Renal pelvis (tissue), 4 donors: Measurements from ENCODE around the gene SMG9. TPM values are rescaled to one million over a fixed set of nuclear protein-coding genes. Genes with fewer than 3 reads are reported as not detected.

Experiments used
- DNase-seq: peaks from one replicate; pipeline ENCODE4 v3.0.0-alpha.2; 2013
- polyA plus RNA-seq, 3 donors: library from polyadenylated mRNA; unstranded; fragments of 120-200 nt; gene quantifications; one replicate each; pipeline ENCODE4 v1.2.1, GENCODE V29; 2013; ENCODE audit not compliant: insufficient read length in 3 of 3

SMG9 gene
- polyA plus RNA-seq, 3 donors = 53.0 to 62.8 (median 57.0) TPM

GRCh38 chr19:43763473-43763939 lies 8.7 kb upstream of the SMG9 start:
- no peak for DNase-seq

GRCh38 chr19:43762814-43763213 lies 8.1 kb upstream of the SMG9 start:
- no peak for DNase-seq

GRCh38 chr19:43760941-43761340 lies 6.2 kb upstream of the SMG9 start:
- no peak for DNase-seq

- no peak for DNase-seq
Observed at GRCh38 chr19:43759515-43759914, 4.8 kb upstream of the SMG9 start.

- DNase-seq = peak; percentile 71
Observed at GRCh38 chr19:43755256-43755801, 567 bp upstream of the SMG9 start.

- no peak for DNase-seq
Observed at GRCh38 chr19:43754253-43754502, 584 bp downstream of the SMG9 start.

- DNase-seq = no peak
Observed at GRCh38 chr19:43752287-43752875, 2.4 kb downstream of the SMG9 start.

GRCh38 chr19:43751466-43752220 lies 3.1 kb downstream of the SMG9 start:
- no peak for DNase-seq

GRCh38 chr19:43749898-43750297 lies 4.9 kb downstream of the SMG9 start:
- DNase-seq = no peak

GRCh38 chr19:43749152-43749551 lies 5.6 kb downstream of the SMG9 start:
- no peak for DNase-seq

GRCh38 chr19:43748685-43749084 lies 6.1 kb downstream of the SMG9 start:
- DNase-seq = no peak

- no peak for DNase-seq
Observed at GRCh38 chr19:43748205-43748594, 6.6 kb downstream of the SMG9 start.

- no peak for DNase-seq
Observed at GRCh38 chr19:43747557-43748204, 7.1 kb downstream of the SMG9 start.

- DNase-seq = no peak
Observed at GRCh38 chr19:43743059-43743458, 11.7 kb downstream of the SMG9 start.

GRCh38 chr19:43741075-43741825 lies 13.5 kb downstream of the SMG9 start:
- no peak for DNase-seq

- DNase-seq = no peak
Observed at GRCh38 chr19:43739439-43740235, 15.1 kb downstream of the SMG9 start.

- no peak for DNase-seq
Observed at GRCh38 chr19:43738780-43739211, 16.0 kb downstream of the SMG9 start.

GRCh38 chr19:43735957-43736356 lies 18.8 kb downstream of the SMG9 start:
- no peak for DNase-seq

- DNase-seq = no peak
Observed at GRCh38 chr19:43735013-43735412, 19.7 kb downstream of the SMG9 start.

- no peak for DNase-seq
Observed at GRCh38 chr19:43731846-43732245, 22.9 kb downstream of the SMG9 start.

- DNase-seq = no peak
Observed at GRCh38 chr19:43731346-43731745, 23.4 kb downstream of the SMG9 start.

- DNase-seq = no peak
Observed at GRCh38 chr19:43729919-43730318, 24.8 kb downstream of the SMG9 start.
